Stomach (tissue), 4 donors: ENCODE data around the gene PLXNA1.

Experiments
- EP300 ChIP-seq: sonication (generic); formaldehyde crosslinking; IDR thresholded peaks from one replicate; pipeline ENCODE4 v1.6.1; 2017; ENCODE audit warnings: antibody characterized with exemption
- POLR2AphosphoS5 ChIP-seq, 3 donors: sonication (generic); formaldehyde crosslinking; IDR thresholded peaks; one replicate each; pipeline ENCODE4 v1.6.1; 2016; ENCODE audit warnings: antibody characterized with exemption in 3 of 3
- TF ChIP-seq, protein P1 (sequence below), 7 experiments: fragments of 450-650 bp in 4 of 7; fragments of 200-600 bp in 3 of 7; sonication (generic) in 3 of 7; IDR thresholded peaks; one replicate each; pipeline ENCODE4 v1.5.1; 2016 to 2019; ENCODE audit warnings: antibody characterized with exemption in 7 of 7, control low read depth in 2 of 7, mild to moderate bottlenecking in 1 of 7

DNA sequence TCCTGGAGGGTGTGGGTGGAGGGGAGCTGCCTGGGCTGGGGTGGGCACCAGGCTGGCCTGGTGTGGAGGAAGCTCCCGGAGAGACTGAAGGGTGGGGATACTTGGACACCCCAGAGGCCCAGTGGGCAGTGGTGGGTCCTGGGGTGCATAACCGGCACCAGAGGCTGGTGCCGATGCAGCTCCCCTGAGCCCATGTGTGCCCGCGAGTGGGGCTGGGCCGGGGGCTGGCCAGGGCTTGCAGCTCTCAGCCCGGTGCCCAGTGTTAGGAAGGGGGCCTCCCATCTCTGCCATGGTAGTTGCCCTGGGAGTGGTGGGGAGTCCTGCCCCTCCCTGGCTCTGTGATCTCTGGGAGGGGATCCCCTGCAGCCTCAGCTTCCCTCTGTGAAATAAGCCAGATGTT, 9.3 kb downstream of the PLXNA1 start:
- TF ChIP-seq, protein P1, sequence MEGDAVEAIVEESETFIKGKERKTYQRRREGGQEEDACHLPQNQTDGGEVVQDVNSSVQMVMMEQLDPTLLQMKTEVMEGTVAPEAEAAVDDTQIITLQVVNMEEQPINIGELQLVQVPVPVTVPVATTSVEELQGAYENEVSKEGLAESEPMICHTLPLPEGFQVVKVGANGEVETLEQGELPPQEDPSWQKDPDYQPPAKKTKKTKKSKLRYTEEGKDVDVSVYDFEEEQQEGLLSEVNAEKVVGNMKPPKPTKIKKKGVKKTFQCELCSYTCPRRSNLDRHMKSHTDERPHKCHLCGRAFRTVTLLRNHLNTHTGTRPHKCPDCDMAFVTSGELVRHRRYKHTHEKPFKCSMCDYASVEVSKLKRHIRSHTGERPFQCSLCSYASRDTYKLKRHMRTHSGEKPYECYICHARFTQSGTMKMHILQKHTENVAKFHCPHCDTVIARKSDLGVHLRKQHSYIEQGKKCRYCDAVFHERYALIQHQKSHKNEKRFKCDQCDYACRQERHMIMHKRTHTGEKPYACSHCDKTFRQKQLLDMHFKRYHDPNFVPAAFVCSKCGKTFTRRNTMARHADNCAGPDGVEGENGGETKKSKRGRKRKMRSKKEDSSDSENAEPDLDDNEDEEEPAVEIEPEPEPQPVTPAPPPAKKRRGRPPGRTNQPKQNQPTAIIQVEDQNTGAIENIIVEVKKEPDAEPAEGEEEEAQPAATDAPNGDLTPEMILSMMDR (IDR thresholded peaks at IDR 0.05) = no peak
- TF ChIP-seq POLR2AphosphoS5 (IDR thresholded peaks at IDR 0.05) (no peak), EP300 (no peak)
